GM21367 (cell line): Measurements from ENCODE around the gene NCAPG.

Experiments used
- ATAC-seq: cut with Tn5 transposase; IDR thresholded peaks from one replicate; pipeline ENCODE4 v1.9.1; 2021; ENCODE audit not compliant: unreplicated experiment

NCAPG gene, protein sequence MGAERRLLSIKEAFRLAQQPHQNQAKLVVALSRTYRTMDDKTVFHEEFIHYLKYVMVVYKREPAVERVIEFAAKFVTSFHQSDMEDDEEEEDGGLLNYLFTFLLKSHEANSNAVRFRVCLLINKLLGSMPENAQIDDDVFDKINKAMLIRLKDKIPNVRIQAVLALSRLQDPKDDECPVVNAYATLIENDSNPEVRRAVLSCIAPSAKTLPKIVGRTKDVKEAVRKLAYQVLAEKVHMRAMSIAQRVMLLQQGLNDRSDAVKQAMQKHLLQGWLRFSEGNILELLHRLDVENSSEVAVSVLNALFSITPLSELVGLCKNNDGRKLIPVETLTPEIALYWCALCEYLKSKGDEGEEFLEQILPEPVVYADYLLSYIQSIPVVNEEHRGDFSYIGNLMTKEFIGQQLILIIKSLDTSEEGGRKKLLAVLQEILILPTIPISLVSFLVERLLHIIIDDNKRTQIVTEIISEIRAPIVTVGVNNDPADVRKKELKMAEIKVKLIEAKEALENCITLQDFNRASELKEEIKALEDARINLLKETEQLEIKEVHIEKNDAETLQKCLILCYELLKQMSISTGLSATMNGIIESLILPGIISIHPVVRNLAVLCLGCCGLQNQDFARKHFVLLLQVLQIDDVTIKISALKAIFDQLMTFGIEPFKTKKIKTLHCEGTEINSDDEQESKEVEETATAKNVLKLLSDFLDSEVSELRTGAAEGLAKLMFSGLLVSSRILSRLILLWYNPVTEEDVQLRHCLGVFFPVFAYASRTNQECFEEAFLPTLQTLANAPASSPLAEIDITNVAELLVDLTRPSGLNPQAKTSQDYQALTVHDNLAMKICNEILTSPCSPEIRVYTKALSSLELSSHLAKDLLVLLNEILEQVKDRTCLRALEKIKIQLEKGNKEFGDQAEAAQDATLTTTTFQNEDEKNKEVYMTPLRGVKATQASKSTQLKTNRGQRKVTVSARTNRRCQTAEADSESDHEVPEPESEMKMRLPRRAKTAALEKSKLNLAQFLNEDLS

DNA sequence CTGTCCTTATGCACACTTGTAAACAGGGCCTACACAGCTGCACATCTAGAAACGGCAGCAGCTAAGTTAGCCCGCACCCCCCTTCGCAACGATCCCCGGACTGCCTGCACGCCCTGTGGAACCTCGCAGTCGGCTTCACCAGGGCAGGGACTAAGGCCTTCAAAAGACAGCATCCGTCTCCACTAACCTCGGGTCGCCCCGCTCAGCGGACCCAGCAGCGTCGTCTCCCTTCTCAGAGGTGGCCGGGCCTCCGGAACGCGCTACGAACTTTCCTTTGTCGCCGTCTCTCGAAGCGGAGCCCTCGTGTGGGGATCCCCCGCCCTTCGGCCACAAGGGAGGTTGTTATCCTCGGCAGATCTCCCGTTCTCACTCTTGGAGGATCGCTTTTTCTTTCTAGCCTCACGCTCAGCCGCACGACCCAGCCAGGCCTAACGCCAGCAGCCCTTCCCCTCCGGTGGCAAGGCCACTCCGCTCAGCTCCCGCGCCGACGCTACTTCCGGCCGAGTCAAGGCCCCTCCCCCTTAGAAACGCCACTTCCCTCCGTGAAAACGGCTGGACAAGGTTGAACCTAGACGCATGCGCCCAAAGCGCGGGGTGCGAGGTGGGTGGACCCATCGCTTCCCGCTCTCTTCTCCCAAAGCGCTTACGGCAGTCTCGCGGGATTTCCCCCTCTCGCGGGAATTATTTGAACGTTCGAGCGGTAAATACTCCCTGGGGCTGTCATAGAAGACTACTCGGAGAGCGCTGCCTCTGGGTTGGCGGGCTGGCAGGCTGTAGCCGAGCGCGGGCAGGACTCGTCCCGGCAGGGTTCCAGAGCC, at the start of gene NCAPG, which contains the start of gene DCAF16:
NCAPG (plus strand) TSS at position 720 of the 818 bp plus-strand sequence. CDS start 99 bp downstream, outside the sequence.
DCAF16 (minus strand) TSS at position 498 of the 818 bp plus-strand sequence. CDS start 6,616 bp downstream, outside the sequence.
- ATAC-seq: peak; percentile 84

DNA sequence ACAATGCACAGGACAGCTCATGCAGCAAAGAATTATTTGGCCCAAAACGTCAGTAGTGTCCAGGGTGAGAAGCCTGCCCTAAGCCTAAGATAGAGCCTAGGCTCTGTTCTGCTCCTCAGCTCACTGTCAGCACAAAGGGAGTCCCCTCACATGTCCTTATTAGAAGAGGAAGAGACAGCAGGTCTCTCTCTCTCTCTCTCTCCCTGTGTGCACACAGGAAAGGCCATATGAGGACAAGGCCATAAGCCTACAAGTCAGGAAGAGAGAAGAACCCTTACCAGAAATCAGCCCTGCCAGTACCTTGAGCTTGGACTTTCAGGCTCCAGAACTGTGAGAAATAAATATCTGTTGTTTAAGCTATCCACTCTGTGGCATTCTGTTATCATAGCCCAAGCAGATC, 49.7 kb upstream of the NCAPG start:
- no peak for ATAC-seq

DNA sequence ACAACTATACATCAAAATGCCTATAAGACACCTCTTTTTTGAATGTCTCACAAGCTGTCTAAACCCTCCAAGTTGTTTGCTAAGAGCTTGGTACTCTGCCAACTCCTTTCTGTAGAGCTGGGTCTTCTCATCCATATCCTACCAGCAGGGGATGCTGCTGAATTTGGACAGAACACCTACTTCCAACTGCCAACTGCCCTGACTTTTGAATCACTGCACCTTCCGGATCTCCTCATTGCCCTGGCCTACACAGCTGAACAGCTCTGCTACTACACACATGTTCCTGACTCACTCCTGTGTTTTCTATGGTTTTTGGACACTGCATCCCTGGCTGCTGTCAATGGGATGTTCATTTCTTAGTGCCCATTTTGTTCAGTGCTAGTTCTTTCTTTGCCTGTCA, 48.1 kb upstream of the NCAPG start:
- no peak for ATAC-seq

DNA sequence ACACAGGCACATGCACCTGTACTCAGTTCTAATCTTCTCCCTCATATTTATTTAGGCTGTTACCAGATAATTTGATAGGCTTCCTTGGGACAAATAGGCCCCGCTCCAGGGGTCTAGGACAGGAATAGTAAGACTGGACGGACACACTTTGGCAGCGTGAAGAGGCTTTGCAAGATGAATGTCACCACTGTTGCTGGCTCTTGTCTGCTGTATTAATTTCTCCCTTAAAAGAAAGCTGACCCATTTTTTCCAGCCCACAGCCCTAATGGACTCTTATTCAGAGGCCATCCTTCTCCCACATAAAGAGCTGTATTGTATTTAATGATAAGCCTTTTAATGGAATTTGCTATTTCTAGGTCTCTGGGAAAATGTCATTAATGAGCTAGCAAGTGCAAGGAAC, 47.4 kb upstream of the NCAPG start:
- no peak for ATAC-seq

DNA sequence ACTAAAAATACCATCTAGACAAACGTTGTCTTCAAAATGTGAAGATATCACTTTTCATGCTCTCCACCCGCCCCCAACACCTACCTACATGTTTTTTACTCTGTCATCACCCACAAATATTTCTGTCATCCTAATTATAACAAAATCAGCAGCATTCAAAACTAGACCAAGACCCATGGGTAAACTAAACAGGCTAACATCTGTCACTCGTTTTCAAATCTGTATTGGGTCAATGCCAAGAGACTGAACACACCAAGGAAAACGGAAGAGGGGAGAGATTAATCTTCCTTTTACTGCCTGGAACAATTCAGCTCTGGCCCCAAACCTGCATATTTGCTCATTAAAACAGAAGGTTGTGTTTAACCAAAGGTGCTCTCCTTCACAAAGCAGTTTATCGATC, 46.8 kb upstream of the NCAPG start:
- no peak for ATAC-seq

DNA sequence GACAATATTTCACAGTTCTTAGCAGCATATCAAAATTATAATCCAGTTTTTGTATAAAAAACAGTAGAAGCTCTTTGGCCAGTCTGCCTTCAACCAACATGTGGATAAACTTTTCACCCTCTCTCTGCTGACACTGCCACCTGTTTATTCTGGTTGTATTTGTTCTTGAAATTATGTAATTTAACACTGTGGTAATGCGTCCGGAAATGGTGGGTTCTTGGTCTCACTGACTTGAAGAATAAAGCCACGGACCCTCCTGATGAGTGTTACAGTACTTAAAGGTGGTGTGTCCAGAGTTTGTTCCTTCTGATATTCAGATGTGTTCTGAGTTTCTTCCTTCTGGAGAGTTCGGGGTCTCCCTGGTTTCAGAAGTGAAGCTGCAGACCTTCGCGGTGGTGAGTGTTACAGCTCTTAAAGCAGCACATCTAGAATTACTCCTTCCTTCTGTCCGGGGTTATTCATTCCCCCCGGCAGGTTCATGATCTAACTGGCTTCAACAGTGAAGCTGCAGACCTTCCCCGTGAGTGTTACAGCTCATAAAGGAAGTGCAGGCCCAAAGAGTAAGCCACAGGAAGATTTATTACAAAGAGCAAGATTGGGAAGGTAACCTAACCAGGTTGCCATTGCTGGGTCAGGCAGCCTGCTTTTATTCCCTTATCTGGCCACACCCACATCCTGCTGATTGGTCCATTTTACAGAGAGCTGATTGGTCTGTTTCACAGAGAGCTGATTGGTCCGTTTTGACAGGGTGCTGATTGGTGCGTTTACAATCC, 45.1 kb upstream of the NCAPG start:
- ATAC-seq: no peak

DNA sequence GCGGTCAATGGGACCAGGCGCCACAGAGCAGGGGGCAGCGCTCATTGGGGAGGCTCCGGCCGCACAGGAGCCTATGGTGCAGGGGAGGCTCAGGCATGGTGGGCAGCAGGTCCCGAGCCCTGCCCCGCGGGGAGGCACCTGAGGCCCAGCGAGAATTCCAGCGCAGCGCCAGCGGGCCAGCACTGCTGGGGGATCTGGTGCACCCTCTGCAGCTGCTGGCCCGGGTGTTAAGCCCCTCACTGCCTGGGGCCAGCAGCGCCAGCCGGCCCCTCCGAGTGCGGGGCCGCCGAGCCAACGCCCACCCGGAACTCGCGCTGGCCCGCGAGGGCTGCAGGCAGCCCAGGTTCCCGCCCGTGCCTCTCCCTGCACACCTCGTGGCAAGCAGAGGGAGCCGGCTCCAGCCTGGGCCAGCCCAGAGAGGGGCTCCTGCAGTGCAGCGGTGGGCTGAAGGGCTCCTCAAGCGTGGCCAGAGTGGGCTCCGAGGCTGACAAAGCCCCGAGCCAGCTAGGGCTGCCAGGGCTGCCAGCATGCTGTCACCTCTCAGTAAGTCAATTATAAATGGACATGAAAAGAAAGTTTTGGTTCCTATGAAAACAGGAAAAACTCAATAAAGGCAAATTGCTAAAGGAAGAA, 43.8 kb upstream of the NCAPG start:
- no peak for ATAC-seq

DNA sequence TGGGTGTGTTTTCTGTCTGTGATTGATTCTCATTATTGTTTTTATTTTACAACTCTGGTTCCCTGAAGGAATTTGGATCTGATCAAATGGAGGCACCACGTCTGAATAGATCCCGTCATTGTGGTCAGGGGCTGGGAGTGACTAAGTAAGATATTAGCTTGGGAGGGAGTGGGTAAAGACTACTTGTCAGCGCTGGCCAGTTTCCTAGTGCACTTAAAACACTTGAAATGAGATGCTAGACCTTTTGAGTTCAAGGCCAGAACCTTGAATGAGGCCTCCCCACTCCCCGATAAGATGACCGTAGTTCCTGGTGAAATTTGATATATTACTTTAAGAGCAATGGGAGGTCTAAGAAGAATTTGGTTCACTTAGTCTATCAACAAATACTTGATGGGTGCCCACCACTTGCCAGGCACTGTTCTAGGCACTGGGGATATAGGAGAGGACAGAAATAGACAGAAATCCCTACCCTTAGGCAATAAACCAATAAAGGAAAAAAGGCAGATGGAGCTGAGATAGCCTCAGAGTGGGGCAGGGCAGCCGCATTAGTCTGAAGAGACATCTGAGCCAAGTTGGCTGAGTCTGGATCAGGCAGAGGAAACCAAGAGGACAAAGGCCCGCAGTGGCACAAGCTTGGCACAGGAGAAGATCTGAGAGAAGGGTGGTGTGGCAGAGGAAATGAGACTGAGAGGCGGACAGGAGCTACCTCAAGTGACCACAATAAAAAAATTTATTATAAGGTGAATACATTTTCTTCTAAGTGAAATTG, 41.2 kb upstream of the NCAPG start:
- no peak for ATAC-seq

DNA sequence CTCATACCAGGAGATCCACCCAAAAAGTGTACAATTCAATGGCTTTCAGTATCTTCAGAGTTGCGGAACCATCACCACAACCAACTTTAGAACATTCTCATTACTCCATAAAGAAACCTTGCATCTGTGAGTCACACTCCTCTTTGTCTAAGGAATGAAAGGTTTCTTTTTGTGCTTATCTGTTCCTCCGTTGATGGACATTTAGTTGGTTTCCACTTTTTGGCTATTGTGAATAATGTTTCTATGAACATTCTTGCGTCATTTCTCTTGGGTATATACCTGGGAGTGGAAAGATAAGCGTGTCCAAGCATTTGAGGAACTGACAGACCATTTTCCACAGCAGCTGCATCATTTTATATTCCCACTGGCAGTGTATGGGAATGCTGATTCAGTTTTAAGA, 39.9 kb upstream of the NCAPG start:
- ATAC-seq: no peak

DNA sequence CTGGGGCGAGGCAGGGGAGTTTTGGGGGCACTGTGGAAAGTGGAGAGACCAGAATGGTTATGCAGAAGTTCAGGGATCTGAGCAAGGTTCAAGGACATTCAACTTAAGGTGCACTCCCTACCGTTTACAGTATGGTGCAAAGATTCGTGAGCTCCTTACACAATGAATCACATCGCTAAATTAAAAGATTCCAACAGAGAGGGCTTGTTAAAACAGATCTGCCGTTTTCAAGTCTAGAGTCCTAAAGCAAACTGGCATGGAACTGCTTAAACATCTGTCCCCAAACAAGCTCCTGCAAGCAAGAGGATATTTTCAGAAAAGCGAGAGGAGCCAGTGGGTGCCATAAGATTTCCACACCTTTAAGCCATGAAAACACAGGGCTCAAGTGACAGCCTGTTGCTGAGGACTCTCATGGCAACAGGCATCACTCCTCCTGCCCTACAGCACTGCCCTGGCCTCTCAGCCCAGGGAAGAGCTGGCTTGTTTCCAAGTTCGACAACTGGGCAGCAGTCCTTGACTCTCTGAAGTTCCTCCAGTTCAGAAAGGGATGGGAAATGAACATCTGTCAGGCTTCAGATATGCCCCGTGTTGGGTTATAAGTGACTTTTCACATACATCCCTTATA, 39.4 kb upstream of the NCAPG start:
- no peak for ATAC-seq

DNA sequence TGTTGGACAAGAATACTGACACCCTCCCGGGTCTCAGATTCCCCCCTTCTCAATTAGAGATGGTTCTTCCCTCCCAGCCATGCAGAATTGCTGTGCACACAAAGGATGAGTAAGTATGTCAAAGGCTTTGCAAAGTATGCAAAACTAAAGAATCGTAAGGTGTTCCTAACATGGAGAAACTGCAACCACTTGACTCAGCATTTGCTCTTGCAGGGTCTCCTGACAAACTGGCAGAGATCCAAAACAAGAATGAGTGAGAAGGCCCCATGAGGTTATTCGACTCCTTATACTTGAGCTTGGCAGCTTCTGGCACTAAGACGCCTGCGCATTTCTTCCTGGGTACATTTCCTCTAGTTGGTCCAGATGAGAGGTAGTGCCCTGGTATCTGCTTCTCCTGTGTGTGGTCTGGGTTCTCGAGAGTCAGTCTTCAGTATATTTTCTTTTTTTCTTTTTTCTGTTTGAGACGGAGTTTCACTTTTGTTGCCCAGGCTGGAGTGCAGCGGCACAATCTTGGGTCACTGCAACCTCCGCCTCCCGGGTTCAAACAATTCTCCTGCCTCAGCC, 37.6 kb upstream of the NCAPG start:
- no peak for ATAC-seq

DNA sequence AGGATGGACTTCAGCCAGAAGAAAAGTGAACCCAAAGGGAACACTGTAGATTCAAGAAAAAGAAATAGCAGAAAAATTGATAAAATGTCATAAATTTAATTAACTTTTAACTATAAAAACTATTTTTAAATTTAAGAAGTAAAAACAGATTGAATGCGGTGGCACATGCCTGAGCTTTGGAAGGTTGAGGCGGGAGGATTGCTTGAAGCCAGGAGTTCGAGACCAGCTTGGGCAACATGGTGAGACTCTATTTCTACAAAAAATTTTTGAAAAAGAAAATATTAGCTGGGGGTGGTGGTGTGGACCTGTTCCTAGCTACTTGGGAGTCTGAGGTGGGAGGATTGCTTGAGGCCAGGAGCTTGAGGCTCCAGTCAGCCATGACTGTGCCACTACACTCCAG, 32.3 kb upstream of the NCAPG start:
- no peak for ATAC-seq

DNA sequence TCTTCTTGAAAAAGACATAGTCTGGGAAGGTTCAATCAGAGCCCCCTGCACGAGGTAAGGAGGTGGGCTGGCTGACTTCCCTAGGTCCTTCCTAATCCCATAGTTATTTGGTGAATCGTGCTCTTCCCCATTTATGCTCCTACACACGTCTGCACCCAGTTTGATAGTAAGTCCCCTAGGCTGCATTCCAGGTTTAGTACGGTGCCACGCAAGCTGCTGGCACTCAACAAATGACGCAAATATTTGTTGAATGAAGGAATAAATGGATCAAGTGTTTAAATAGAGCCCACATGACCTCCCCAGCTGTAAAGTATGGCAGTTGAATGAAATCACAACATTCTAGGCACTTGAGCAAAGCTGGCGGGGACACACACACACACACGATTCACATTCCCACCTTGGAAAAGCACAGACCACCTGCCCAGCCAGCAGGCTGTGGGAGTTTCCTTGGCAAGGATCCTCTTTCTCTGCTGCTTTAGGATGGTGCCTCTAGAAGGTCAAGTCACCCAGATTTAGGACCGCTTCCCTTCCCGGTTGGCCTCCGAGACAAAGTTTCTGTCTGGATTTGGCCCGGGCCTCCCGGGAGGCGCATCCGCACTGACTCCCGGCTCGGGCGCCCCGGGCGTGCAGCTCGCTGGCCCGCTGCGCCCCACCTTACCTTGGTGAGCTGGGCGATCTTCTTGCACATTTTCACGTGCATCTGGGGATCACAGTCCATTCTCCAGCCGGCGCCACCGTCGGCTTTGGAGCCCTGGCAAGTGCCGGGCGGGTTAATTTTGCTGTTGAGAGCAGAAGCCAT, 30.1 kb upstream of the NCAPG start:
- ATAC-seq: no peak

DNA sequence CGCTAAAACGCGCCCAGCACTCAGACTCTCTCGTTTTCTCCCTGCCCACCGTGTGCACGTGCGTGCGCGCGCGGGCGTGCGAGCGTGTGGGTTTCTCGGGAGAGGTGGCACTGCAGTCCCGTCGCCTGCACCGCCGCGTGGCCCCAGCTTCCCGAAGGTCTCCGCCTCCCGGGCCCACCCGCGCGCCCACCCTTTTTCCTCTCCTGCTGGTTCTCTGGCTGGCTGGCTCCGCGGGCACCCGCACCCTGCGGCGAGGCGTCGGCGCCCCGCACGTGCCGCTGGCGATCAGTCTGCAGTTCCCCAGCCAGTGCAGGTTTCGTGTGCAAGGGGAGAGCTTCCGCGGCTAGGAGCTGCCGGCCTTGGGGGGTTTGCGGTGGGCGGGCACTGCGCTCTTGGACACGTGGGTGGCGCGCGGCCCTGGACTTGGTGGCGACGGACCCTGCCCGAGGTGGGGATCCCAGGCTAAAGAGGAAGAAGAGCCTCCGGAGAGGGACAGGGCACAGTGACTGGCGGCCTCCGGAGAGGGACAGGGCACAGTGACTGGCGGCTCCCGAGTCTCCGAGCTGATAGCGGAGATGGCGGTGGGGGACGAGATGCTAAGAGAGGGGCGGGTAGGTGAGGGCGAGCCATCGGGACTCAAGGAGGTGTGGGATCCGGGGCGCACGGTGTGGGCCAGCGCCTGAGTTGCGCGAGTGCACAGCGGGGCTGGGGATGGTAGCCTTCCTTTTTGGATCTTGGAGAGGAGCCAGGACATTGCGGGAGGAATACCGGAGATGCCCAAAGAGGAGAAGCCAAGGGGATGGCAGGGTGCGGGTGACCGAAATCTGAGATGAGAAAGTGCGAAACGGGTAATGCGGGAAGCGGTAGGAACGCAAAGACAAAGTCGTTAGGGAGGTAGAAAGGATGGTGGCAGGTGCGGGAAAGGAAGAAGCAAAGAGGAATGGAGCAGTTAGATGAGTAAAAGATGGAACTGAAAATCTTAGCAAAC, 29.2 kb upstream of the NCAPG start, which contains the start of gene FAM184B:
FAM184B (minus strand) TSS at position 322 of the 988 bp plus-strand sequence. CDS start 322 bp downstream, outside the sequence.
- no peak for ATAC-seq

DNA sequence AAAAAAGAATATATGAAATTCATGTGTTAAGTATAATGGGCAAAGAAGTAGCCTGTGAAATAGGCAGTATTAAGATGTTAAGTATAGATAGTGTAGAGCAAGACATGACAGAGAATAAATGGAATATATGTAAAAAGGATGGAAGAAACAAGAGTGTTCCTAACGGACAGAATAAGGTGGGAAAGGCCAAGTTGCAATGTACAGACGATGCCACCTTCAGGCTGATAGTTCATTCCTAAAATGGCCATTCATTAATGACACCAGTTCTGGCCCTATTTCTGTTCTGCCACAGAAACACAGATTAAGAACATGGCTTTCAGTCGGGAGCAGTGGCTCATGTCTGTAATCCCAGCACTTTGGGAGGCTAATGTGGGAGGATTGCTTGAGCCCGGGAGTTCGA, 24.9 kb upstream of the NCAPG start:
- ATAC-seq: no peak

DNA sequence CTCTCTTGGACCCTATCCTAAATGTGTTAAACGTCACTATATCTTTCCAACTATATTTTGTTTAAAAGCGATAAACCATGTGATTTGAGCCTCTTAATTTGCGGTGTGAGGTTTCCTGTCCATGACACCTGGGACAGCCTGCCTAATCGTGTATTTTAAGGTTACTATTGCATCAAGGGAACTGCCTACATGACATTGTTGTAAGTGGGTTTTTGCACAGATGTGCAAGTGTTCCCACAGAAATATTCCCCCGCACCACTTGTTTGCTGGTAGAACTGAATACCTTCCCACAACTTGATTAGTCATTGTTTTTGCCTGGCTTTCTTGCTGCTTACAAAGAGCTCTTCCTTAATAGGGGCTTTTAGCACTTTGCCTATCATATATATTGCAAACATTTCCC, 24.2 kb upstream of the NCAPG start:
- ATAC-seq: no peak
